Activated CD4-positive, alpha-beta T cell treated with anti-CD3 and anti-CD28 coated beads, Interleukin-2, amount 50 U/mL, for 1 hour (primary cell): ENCODE data around the gene OR4L1.
"Not testable (repeated sequence)": the region's sequence is repeated elsewhere in the genome, so short reads cannot be mapped to it uniquely, and the experiment has no call there.

Experiments
- DNase-seq: peaks from one replicate; pipeline ENCODE4 v3.0.0-alpha.2; 2020

The OR4L1 gene

GRCh38 chr14:20059745-20060144 lies at the start of gene OR4L1:
TSS of gene OR4L1 (plus strand) at chr14:20060045. CDS start at chr14:20060045, 0 bp downstream.
- DNase-seq, result no peak

- DNase-seq, result no peak
These were observed 40.5 kb upstream of the OR4L1 start, which contains the start of gene OR4K14 for GRCh38 chr14:20019257-20019865. TSS of gene OR4K14 (minus strand) at chr14:20019307. CDS start at chr14:20015193, 4,114 bp downstream.

- DNase-seq, result no peak
These were observed 28.8 kb upstream of the OR4L1 start for GRCh38 chr14:20031058-20031457.

GRCh38 chr14:20035449-20035848 lies 24.4 kb upstream of the OR4L1 start:
- no peak for DNase-seq

GRCh38 chr14:20035938-20036337 lies 23.9 kb upstream of the OR4L1 start, which contains the start of gene OR4K13:
TSS of gene OR4K13 (minus strand) at chr14:20036038. CDS start at chr14:20034758, 1,280 bp downstream.
- no peak for DNase-seq

- no peak for DNase-seq
These were observed 15.6 kb upstream of the OR4L1 start for GRCh38 chr14:20044243-20044642.

GRCh38 chr14:20048202-20048601 lies 11.6 kb upstream of the OR4L1 start:
- no peak for DNase-seq

GRCh38 chr14:20092050-20092449 lies 32.2 kb downstream of the OR4L1 start:
- no peak for DNase-seq

- DNase-seq, result no peak
These were observed 33.6 kb downstream of the OR4L1 start for GRCh38 chr14:20093442-20093841.

- DNase-seq, result not testable (repeated sequence)
These were observed 39.3 kb downstream of the OR4L1 start for GRCh38 chr14:20098926-20099770.

GRCh38 chr14:20110438-20110837 lies 50.6 kb downstream of the OR4L1 start, which contains the start of gene OR4K17:
TSS of gene OR4K17 (plus strand) at chr14:20110739. CDS start at chr14:20117500, 6,761 bp downstream.
- DNase-seq, result no peak
